ENCODE data around the gene ASAP3.

ASAP3 gene

GRCh38 chr1:23483321-23484252, at the start of gene ASAP3:
ASAP3 (minus strand) TSS chr1:23484179; CDS start chr1:23484133, 46 bp downstream.
- no peak for DNase-seq (ENCODE audit: low spot score)

GRCh38 chr1:23533246-23534023, 49.5 kb upstream of the ASAP3 start:
- no peak for DNase-seq (ENCODE audit: low spot score)

- no peak for DNase-seq (ENCODE audit: low spot score)
These were observed 47.6 kb upstream of the ASAP3 start for GRCh38 chr1:23531562-23532094.

DNA sequence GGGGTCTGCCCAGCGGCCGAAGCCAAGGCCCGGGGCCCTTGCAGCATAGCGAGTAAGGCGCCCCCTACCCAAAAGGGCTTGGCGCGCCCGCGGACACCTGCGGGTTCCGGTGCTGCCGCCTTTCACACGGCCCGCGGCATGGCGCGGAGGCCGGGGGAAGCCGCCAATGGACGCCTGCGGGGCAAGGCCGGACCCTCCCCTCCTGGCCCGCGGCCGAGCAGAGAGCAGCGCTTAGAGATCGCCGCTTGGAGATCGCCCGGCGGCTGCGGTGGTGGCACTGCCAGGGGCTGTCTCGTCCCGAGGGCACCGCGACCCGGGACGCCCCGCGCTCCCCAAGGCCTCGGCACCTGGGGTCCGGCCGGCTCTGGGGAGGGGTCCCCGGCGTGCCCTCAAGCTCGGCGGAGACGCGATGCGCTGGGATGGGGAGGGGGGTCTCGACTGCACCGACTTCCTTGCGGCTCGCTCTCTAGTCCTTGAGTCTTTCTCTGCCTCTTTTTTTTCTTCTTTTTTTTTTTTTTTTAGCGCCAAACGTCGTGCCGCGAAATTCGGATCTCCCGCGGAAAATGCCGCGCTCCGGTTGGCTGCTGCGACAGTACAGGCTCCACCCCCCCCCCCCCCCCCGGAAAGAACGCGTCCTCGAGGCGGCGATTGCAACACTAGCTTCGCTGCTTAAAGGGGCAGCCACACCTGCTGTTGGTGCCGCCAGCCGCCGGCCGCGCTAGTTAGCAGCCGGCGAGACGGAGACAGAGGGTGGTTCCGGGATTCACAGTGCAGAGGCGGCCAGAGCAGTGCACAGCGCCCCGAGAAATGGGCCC, 47.0 kb upstream of the ASAP3 start, which contains the start of gene E2F2:
Gene E2F2, minus strand, starts transcription at position 487 of the 815 bp plus-strand sequence. Its CDS starts 440 bp downstream, at position 47.
- DNase-seq (ENCODE audit: low spot score): peak; percentile 88

- DNase-seq (ENCODE audit: low spot score): no peak
These were observed 46.2 kb upstream of the ASAP3 start for GRCh38 chr1:23530087-23530746.

- peak; percentile 19 for DNase-seq (ENCODE audit: low spot score)
These were observed 45.4 kb upstream of the ASAP3 start for GRCh38 chr1:23529146-23530086.

GRCh38 chr1:23528250-23528978, 44.4 kb upstream of the ASAP3 start:
- peak; percentile 93 for DNase-seq (ENCODE audit: low spot score)

GRCh38 chr1:23527900-23528249, 43.9 kb upstream of the ASAP3 start:
- DNase-seq (ENCODE audit: low spot score): no peak

- DNase-seq (ENCODE audit: low spot score): no peak
These were observed 43.4 kb upstream of the ASAP3 start for GRCh38 chr1:23527366-23527765.

GRCh38 chr1:23526329-23527041, 42.5 kb upstream of the ASAP3 start:
- no peak for DNase-seq (ENCODE audit: low spot score)

- no peak for DNase-seq (ENCODE audit: low spot score)
These were observed 41.7 kb upstream of the ASAP3 start for GRCh38 chr1:23525558-23526250.

GRCh38 chr1:23524716-23525401, 40.9 kb upstream of the ASAP3 start:
- DNase-seq (ENCODE audit: low spot score): peak; percentile 63

GRCh38 chr1:23524163-23524562, 40.2 kb upstream of the ASAP3 start:
- no peak for DNase-seq (ENCODE audit: low spot score)

DNA sequence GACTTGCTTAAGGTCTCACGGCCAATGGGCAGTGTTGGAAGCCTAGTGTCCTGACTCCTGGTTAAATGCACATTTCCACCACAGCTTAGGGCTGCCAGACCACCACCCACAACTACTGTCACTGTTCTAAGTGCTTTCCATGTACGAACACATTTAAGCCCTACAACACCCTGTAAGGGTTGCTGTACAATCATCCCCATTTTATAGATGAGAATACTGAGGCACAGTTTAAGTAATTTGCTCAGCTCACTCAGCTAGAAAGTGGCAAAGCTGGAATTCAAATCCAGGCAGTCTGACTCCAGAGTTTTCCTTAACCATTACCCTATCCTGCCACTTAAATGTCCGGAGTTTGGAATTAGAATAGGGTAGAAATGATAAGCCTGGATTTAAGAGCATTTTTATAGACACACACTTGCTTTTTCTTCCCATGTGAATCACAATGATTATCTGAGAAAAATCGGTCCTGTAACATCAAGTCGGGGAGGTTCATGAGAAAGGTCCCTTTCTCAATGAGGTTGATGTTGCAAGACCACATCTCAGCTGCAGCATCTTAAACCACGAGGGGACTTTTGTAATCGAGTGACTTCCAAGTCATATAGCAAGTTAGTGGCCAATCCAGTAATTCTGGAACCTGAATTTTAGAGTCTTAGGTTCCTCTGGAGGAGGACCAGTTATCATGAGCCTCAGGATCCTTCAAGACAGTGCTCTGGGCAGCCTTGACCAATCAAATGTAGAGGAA, 38.4 kb upstream of the ASAP3 start:
- no peak for DNase-seq (ENCODE audit: low spot score)

DNA sequence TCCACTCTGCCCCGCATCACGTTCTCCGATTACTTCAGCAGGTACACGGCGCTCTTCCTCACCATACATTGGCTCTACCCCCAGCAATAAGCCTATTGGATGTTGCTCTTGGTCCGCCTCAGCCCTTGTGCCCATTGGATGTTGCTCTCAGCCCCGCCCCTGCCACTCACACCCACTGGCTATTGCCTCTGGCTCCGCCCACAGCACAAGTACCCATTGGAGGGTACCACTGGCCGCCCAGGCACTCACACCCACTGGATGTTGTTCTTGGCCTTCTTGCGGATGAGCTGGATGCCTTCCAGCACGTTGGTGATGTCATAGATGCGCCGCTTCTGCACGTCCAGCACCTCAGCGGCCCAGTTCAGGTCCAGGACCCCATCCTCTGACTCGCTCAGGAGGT, 37.6 kb upstream of the ASAP3 start:
- DNase-seq (ENCODE audit: low spot score): no peak

GRCh38 chr1:23517581-23517980, 33.6 kb upstream of the ASAP3 start:
- no peak for DNase-seq (ENCODE audit: low spot score)

DNA sequence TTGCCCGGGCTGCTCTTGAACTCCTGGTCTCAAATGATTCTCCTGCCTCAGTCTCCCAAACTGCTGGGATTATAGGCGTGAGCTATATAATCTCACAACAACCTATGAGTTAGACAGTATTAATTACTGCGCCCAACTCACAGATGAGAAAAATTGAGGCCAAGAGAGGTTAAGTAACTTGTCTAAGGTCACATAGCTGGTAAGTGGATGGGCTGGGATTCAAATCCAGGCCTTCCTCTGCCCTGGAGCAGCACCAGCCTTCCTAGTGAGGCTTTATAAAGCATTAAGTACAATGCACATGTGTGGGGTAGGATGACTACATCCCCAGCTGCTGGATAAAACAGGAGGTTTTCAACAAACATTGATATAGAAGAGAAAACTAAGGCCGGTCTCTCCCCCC, 31.9 kb upstream of the ASAP3 start:
- DNase-seq (ENCODE audit: low spot score): no peak

Data from SW480 (cell line).